ENCODE data around the gene GSK3A. TPM values are rescaled to one million over a fixed set of nuclear protein-coding genes. Genes with fewer than 3 reads are reported as not detected.

Gene GSK3A
- total and polyA plus RNA-seq, 2 of the 8 experiments (the other 6 are each of a cell fraction or from before 2014, with no cell fraction given) = 55.3 to 84.0 TPM

- POLR2A ChIA-PET (ENCODE audit: partially characterized antibody) = interaction anchor here (1.3 kb wide), 1 partner anchor 11 kb away, joined by 3 read pairs; no protein-coding TSS in a partner anchor
- H4K91ac ChIP-seq (replicated peaks; ENCODE audit: insufficient read length, low read length) = no peak overlapping the region
These were observed 49.1 kb downstream of the GSK3A start for GRCh38 chr19:42193294-42193693.

More at GRCh38 chr19:42193294-42193693, 49.1 kb downstream of the GSK3A start:
- H2BK5ac ChIP-seq (ENCODE audit: low read depth, low read length) = no peak overlapping the region
- H3K79me1 ChIP-seq (ENCODE audit: low read depth, low read length) = no peaks in the 10 kb centered on the region
- H3K9ac ChIP-seq (replicated peaks in 1 of 4; ENCODE audit: extremely low read depth in 1 of 4, low read depth in 3 of 4, low read length in 3 of 4) = no peak overlapping the region
- peaks cover 0 to 3% (median 0%) of the 10 kb centered on the region in 4 experiments; a peak in 2 of 7 replicates for H3K27me3 ChIP-seq (replicated peaks in 1 of 4; ENCODE audit: control insufficient read depth in 3 of 4, extremely low read depth in 1 of 4, insufficient read depth in 3 of 4, low read length in 3 of 4)
- no peak for FAIRE-seq
- H3K4me1 ChIP-seq (replicated peaks in 1 of 4; ENCODE audit: control insufficient read depth in 3 of 4, insufficient read depth in 4 of 4, low read length in 3 of 4) = peaks cover 0 to 12% (median 9%) of the 10 kb centered on the region in 4 experiments; a peak in 6 of 7 replicates
- H4K8ac ChIP-seq (ENCODE audit: extremely low read depth, insufficient read depth, low read length) = no peak overlapping the region
- no peak overlapping the region for H2BK12ac ChIP-seq (ENCODE audit: low read depth, low read length)
- H3K4me2 ChIP-seq (ENCODE audit: insufficient read depth in 1 of 2, low read depth in 2 of 2, low read length in 2 of 2) = no peak overlapping the region
- H4K5ac ChIP-seq (ENCODE audit: insufficient read length, low read depth, low read length) = no peak overlapping the region
- H3K18ac ChIP-seq (ENCODE audit: extremely low read depth, low read length) = no peak overlapping the region
- H3K79me2 ChIP-seq (ENCODE audit: control insufficient read depth in 1 of 2, insufficient read depth in 2 of 2, low read length in 2 of 2) = no peaks in the 10 kb centered on the region
- H3K4ac ChIP-seq (replicated peaks; ENCODE audit: insufficient read length, low read depth, low read length) = no peak overlapping the region
- 88% methylated on average over 1 of the region's 1 CpG; no CpG with 5 or more reads in 1 of the 2 experiments for WGBS, 2 experiments (ENCODE audit: extremely low coverage in 1 of 2, insufficient coverage in 1 of 2, insufficient read length in 1 of 2, insufficient replicate concordance in 2 of 2, low coverage in 1 of 2, low lambda C conversion rate in 2 of 2, missing lambda C conversion rate in 1 of 2)
- H3K4me3 ChIP-seq (ENCODE audit: extremely low read depth in 1 of 4, insufficient read depth in 2 of 4, low read depth in 3 of 4, low read length in 4 of 4) = no peak overlapping the region
- H3K56ac ChIP-seq (replicated peaks; ENCODE audit: insufficient read length, low read depth, low read length) = no peak overlapping the region
- peaks cover 0 to 3% (median 0%) of the 10 kb centered on the region in 4 experiments; a peak in 2 of 8 replicates for H3K36me3 ChIP-seq (ENCODE audit: control insufficient read depth in 2 of 4, insufficient read depth in 4 of 4, low read length in 3 of 4)
- no peak overlapping the region for H2AFZ ChIP-seq (ENCODE audit: low read length)
- H2AK5ac ChIP-seq (ENCODE audit: low read depth, low read length) = no peak overlapping the region
- peaks cover 2 to 6% of the 10 kb centered on the region in 2 experiments; a peak in 1 of 4 replicates for H3K9me3 ChIP-seq (ENCODE audit: insufficient read depth in 2 of 2, low read depth in 1 of 2, low read length in 1 of 2)
- no peak overlapping the region for H2BK120ac ChIP-seq (replicated peaks; ENCODE audit: low read depth, low read length)
- H3K14ac ChIP-seq (ENCODE audit: insufficient read length) = no peak overlapping the region
- H3K27ac ChIP-seq (ENCODE audit: low read depth, low read length) = no peak overlapping the region
- H4K20me1 ChIP-seq (replicated peaks in 1 of 2; ENCODE audit: control insufficient read depth in 1 of 2, insufficient read depth in 2 of 2, low read length in 2 of 2) = peaks cover 0 to 2% of the 10 kb centered on the region in 2 experiments
- CTCF ChIA-PET (ENCODE audit: partially characterized antibody) = interaction anchor here (0.7 to 1.4 kb wide), 2 partner anchors 11 to 226 kb away, joined by 4 to 5 read pairs; no protein-coding TSS in a partner anchor
- H2BK20ac ChIP-seq (ENCODE audit: low read length) = no peak overlapping the region
- H2BK15ac ChIP-seq (ENCODE audit: low read length) = no peak overlapping the region
- no peak overlapping the region for H3K23ac ChIP-seq (ENCODE audit: insufficient read length)
- no peak for DNase-seq (ENCODE audit: low read depth in 1 of 2, low spot score in 2 of 2)
- no peaks in the 10 kb centered on the region for H3K23me2 ChIP-seq (ENCODE audit: low read depth, low read length)
- TF ChIP-seq RBBP5 (IDR thresholded peaks at IDR 0.05; ENCODE audit: borderline replicate concordance, low read depth, low read length) (no peak), BACH1 (IDR thresholded peaks at IDR 0.05; ENCODE audit: low read length) (no peak), YY1 (IDR thresholded peaks at IDR 0.05; ENCODE audit: low read depth, low read length) (no peak), POLR2AphosphoS5 (IDR thresholded peaks at IDR 0.05; ENCODE audit: low read depth, low read length) (no peak), RNF2 (IDR thresholded peaks at IDR 0.05; ENCODE audit: borderline replicate concordance, low read depth, low read length, missing control alignments, poor library complexity, severe bottlenecking) (no peak), SP1 (IDR thresholded peaks at IDR 0.05; ENCODE audit: low read depth, low read length) (no peak), CBX8 (IDR thresholded peaks at IDR 0.05; ENCODE audit: borderline replicate concordance, low read depth, low read length) (no peak), CREB1 (IDR thresholded peaks at IDR 0.05) (no peak), TAF1 (IDR thresholded peaks at IDR 0.05; ENCODE audit: low read depth, low read length) (no peak), E2F6 (IDR thresholded peaks at IDR 0.05) (no peak), ASH2L (IDR thresholded peaks at IDR 0.05; ENCODE audit: low read length) (no peak), MAFK (IDR thresholded peaks at IDR 0.05; ENCODE audit: low read depth, low read length) (no peak)
